Fibroblast of pulmonary artery (primary cell): ENCODE data around the gene DUSP8.
"Not testable (repeated sequence)": the region's sequence is repeated elsewhere in the genome, so short reads cannot be mapped to it uniquely, and the experiment has no call there.

Source experiments
- DNase-seq: peaks from one replicate; pipeline ENCODE4 v3.0.0-alpha.2; 2010; ENCODE audit warnings: low read depth
- H3K4me3 ChIP-seq: replicated peaks from 2 replicates; pipeline ENCODE4 v1.5.1; 2011; ENCODE audit warnings: low read depth, mild to moderate bottlenecking, control low read depth, low read length, moderate library complexity
- CTCF ChIP-seq: IDR thresholded peaks from 2 replicates; pipeline ENCODE4 v1.5.1; 2011; ENCODE audit warnings: mild to moderate bottlenecking, control low read depth, low read length, inconsistent platforms; ENCODE audit errors: missing control alignments

The DUSP8 gene, protein sequence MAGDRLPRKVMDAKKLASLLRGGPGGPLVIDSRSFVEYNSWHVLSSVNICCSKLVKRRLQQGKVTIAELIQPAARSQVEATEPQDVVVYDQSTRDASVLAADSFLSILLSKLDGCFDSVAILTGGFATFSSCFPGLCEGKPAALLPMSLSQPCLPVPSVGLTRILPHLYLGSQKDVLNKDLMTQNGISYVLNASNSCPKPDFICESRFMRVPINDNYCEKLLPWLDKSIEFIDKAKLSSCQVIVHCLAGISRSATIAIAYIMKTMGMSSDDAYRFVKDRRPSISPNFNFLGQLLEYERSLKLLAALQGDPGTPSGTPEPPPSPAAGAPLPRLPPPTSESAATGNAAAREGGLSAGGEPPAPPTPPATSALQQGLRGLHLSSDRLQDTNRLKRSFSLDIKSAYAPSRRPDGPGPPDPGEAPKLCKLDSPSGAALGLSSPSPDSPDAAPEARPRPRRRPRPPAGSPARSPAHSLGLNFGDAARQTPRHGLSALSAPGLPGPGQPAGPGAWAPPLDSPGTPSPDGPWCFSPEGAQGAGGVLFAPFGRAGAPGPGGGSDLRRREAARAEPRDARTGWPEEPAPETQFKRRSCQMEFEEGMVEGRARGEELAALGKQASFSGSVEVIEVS

DNA sequence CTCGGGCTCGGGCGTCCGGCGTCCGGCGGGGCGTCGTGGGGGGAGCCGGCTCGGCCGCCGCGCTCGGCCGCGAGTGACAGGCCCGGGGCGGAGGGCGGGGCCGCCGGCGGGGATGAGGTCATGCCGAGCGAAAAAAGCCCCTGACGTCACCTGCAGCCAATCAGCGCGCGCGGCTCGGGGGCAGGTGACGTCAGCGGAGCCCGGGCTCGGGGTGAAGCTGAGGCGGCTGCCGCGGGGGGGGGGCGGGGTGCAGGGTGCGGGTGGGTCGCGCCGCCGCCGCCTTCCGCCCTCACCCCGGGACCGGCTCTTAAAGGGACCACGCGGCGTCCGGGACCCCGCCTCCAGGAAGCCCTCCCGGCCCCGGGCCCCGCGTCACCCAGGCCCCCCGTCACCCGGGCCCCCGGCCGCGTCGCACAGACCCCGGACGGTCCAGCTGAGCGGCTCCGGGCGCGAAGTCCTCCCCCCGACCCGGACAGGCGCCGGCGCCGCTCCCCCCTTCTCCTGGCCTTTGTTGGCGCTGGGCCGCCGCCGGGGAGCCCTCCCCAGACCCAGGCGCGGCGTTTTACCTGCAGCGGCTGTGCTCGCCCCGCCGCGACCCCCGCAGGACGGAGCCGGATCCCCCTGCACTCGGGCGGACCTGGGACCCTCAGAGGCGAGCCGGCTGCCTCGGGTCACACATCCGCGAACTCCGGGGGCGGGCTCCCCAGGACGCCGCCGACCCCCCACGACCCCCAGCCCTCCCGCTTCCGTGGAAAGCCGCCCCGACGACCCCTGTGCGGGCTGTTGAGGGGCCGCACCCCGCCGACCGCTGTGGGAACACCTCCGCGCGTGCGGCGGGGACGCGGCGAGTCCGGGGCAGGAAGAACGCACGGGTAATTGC lies at the start of gene DUSP8:
DUSP8 (minus strand) TSS at position 75 of the 880 bp plus-strand sequence. CDS start 6,445 bp downstream, outside the sequence.
- H3K4me3 ChIP-seq: peak within 1 kb of the TSS; percentile 55
- DNase-seq: peak; percentile 82
- TF ChIP-seq CTCF: no peak

DNA sequence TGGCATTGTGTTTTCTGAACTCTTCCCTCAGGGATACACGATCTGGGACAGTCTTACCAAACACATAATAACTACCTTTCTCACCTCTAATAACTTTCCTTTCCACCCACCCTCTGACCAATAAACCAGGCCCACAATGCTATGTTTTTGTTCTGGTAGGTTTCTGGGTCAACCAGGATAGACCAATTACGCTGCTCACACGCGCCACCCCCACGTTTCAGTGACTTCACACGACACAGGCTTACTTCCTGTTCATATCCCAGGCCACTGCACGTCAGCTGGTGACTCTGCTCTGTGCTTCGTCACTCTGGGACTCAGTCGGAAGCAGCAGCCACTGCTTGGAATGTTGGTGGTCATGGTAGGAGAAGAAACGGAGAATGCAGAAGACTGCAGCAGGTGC lies 47.4 kb upstream of the DUSP8 start:
- no peak for TF ChIP-seq CTCF
- no peak for DNase-seq
- H3K4me3 ChIP-seq: no peak overlapping the region

DNA sequence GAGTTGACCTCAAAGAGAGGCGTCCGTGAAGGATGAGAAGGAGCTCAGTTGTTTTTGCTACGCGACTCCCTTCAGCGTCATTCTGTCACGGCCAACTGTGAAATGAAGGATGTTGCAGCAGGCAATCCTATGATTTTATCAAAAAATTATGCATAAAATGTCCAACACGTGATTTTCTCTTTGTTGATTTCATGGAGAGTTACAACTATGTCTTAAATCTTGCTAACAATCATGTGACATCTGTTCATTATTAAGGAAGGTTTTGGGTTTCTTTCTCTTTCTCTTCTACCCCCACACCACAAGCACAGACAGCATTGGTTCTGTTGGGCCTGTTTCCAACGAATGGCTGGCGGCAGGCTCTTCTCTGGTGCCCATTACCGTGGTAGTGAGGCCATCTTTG lies 46.2 kb upstream of the DUSP8 start:
- no peak for TF ChIP-seq CTCF
- H3K4me3 ChIP-seq: no peak overlapping the region
- DNase-seq: no peak

GRCh38 chr11:1608363-1608762 lies 36.3 kb upstream of the DUSP8 start, which contains the start of gene KRTAP5-3:
KRTAP5-3 (minus strand) TSS chr11:1608463; CDS start chr11:1608385, 78 bp downstream.
- TF ChIP-seq CTCF: no peak
- H3K4me3 ChIP-seq: no peak within 1 kb of the TSS
- DNase-seq: no peak

DNA sequence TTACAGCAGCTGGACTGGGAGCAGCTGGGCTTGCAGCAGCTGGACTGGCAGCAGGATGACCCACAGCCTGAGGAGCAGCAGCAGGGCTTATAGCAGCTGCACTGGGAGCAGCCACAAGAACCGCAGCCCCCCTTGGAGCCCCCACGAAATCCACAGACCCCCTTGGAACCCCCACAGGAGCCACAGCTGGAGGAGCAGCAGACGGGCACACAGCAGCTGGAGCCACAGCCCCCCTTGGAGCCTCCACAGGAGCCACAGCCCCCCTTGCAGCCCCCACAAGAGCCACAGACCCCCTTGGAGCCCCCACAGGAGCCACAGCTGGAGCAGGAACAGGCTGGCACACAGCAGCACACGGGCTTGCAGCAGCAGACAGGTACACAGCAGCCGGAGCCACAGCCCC lies 35.8 kb upstream of the DUSP8 start:
- DNase-seq, H3K4me3 ChIP-seq: not testable (repeated sequence)

DNA sequence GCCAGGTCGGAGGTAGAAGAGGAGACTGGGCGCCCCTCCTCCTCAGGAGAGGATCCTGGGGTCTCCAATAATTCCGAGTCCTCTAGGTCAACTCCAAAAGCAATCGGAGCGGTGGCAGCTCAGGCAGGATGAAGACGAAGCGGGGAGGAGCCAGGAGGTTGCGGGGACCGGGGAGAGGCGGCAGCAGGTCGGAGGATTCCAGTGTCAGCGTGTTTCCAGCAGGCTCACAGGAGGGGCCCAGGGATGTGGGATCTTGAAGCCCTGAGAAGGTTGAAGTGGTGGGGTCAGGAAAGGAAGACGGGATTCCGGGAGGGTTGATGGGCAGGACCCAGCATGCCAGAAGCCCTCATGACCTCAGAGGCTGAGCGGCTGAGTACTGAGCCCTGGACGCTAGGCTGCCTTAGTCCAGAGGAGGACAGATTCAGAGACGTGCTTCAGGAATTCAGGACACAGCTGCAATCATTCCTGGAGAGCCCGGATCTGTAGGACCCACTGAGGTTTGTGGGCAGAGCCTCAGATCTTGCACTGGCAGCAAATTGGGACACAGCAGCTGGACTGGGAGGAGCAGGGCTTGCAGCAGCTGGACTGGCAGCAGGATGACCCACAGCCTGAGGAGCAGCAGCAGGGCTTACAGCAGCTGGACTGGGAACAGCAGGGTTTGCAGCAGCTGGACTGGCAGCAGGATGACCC lies 35.2 kb upstream of the DUSP8 start:
- not testable (repeated sequence) for DNase-seq, H3K4me3 ChIP-seq

DNA sequence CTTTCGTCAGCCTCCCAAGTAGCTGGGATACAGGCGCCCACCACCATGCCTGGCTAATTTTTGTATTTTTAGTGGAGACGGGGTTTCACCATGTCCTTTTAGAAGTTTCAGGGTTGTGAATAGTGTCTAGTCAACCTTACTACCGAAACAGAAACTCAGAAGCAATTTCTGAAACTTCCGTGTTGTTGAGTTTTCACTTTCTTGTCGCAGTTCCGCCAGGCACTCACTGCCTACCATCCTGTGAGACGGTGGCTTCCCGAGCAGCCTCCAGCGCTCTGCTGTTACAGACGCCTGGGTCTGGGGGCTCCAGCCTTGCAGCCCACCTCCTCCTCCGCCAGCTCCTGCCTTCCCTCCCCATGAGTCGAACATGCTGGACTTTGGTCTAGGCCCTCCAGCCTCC lies 33.9 kb upstream of the DUSP8 start:
- not testable (repeated sequence) for DNase-seq

GRCh38 chr11:1604711-1605110 lies 32.6 kb upstream of the DUSP8 start:
- DNase-seq: no peak
- no peak overlapping the region for H3K4me3 ChIP-seq
- TF ChIP-seq CTCF: no peak

More for the DNA sequence above, 33.9 kb upstream of the DUSP8 start:
- not testable (repeated sequence) for H3K4me3 ChIP-seq
